Measurements from ENCODE around the gene TMEM208.
A peak's percentile ranks its signal among the peaks of the same experiment; 100 is the strongest.

DNA sequence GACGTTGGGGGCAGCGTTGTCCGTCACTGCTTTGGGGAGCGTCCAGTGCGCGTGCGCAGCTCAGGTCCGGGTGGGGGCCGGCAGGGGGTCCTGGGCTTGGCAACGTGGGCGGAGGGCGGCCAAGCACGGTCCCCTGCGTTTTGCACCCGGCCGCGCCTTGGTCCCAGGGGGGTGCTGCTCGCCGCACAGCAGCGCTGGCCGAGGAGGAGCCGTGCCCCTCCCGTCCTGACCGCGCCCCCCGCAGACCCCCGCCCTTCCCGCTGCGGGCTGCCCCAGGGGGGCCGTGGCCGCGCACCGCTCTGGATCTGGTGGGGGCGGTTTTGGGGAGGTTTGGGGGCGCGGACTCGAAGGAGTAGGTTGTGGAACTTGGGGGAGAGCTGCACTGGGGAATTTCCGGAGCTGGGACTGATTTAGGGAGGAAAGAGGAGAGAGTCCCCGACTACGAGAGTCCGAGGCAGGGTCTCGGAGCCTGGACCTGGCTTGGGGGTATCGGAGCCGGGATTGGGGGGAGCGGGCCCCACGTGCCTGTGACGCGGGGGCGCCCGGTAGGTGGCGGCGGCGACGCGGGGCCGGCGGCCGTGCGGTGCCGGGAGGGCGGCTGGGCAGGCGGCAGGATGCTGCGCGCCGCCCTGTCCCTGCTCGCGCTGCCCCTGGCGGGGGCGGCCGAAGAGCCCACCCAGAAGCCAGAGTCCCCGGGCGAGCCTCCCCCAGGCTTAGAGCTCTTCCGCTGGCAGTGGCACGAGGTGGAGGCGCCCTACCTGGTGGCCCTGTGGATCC is 21.7 kb downstream of the TMEM208 start, which contains the start of gene SLC9A5:
- TF ChIP-seq, protein P1, sequence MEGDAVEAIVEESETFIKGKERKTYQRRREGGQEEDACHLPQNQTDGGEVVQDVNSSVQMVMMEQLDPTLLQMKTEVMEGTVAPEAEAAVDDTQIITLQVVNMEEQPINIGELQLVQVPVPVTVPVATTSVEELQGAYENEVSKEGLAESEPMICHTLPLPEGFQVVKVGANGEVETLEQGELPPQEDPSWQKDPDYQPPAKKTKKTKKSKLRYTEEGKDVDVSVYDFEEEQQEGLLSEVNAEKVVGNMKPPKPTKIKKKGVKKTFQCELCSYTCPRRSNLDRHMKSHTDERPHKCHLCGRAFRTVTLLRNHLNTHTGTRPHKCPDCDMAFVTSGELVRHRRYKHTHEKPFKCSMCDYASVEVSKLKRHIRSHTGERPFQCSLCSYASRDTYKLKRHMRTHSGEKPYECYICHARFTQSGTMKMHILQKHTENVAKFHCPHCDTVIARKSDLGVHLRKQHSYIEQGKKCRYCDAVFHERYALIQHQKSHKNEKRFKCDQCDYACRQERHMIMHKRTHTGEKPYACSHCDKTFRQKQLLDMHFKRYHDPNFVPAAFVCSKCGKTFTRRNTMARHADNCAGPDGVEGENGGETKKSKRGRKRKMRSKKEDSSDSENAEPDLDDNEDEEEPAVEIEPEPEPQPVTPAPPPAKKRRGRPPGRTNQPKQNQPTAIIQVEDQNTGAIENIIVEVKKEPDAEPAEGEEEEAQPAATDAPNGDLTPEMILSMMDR (conservative IDR thresholded peaks at IDR 0.05): peak; percentile 56
- TF ChIP-seq ZFX (IDR thresholded peaks at IDR 0.05): no peak
